Esophagus (tissue), 2 donors: ENCODE measurements around the gene C6orf15. TPM values are rescaled to one million over a fixed set of nuclear protein-coding genes. Genes with fewer than 3 reads are reported as not detected.

Experiments used
- H3K27ac ChIP-seq, 2 donors: one replicate each; pipeline ENCODE4 v1.5.1; 2013; ENCODE audit warnings: low read depth in 2 of 2, mild to moderate bottlenecking in 2 of 2, inconsistent platforms in 1 of 2, low read length in 1 of 2, moderate library complexity in 1 of 2
- H3K27me3 ChIP-seq, 2 donors: one replicate each; pipeline ENCODE4 v1.6.1; 2013; ENCODE audit warnings: low read length in 2 of 2, control low read depth in 1 of 2, mild to moderate bottlenecking in 1 of 2; ENCODE audit not compliant: insufficient read depth in 2 of 2, control insufficient read depth in 1 of 2
- H3K36me3 ChIP-seq, 2 donors: one replicate each; pipeline ENCODE4 v1.6.1; 2013; ENCODE audit warnings: low read length in 1 of 2; ENCODE audit not compliant: control insufficient read depth in 2 of 2, insufficient read depth in 2 of 2
- H3K4me1 ChIP-seq, 2 donors: one replicate each; pipeline ENCODE4 v1.6.1; 2013; ENCODE audit warnings: low read length in 1 of 2; ENCODE audit not compliant: control insufficient read depth in 2 of 2, insufficient read depth in 2 of 2
- H3K4me3 ChIP-seq, 2 donors: one replicate each; pipeline ENCODE4 v1.5.1; 2013; ENCODE audit warnings: low read length in 2 of 2, mild to moderate bottlenecking in 2 of 2, low read depth in 1 of 2, moderate library complexity in 1 of 2
- H3K9me3 ChIP-seq, 2 donors: one replicate each; pipeline ENCODE4 v1.6.1; 2013; ENCODE audit warnings: mild to moderate bottlenecking in 2 of 2, low read depth in 1 of 2, low read length in 1 of 2, moderate library complexity in 1 of 2; ENCODE audit not compliant: control insufficient read depth in 2 of 2, insufficient read depth in 1 of 2
- WGBS, 2 donors: extraction: QIAGEN DNeasy Blood & Tissue Kit; methylation state at CpG; one replicate each; pipeline ENCODE4 v1.1.7; 2013; 5-methylcytosine and 5-hydroxymethylcytosine counted together
- polyA plus RNA-seq, 2 donors: library from polyadenylated mRNA; stranded (reverse); fragments of 200-250 nt; gene quantifications; one replicate each; pipeline ENCODE4 v1.2.3, GENCODE V29; 2013
- donor health status: healthy with polysubstance abuse.
- donor health status: Bipolar disorder and iron deficiency.

C6orf15 gene
- polyA plus RNA-seq, 2 donors, result 0.08 TPM; not detected in 1

GRCh38 chr6:31063906-31064435 is 48.4 kb downstream of the C6orf15 start:
- no peak overlapping the region for H3K4me3 ChIP-seq
- 61 to 68% methylated on average over 7 of the region's 7 CpGs for WGBS, 2 donors
- no peaks in the 10 kb centered on the region for H3K4me1 ChIP-seq
- H3K9me3 ChIP-seq, result no peaks in the 10 kb centered on the region
- no peak overlapping the region for H3K27ac ChIP-seq
- no peaks in the 10 kb centered on the region for H3K27me3 ChIP-seq
- no peaks in the 10 kb centered on the region for H3K36me3 ChIP-seq

Other genes with a start within 250 kb of the C6orf15 start
- 100 to 1,000 TPM; 102 to 136 TPM for gene DDR1, start 228.1 kb downstream of the C6orf15 start, polyA plus RNA-seq
- 10 to 100 TPM; 20.6 to 32.0 TPM for gene GTF2H4, start 204.4 kb downstream of the C6orf15 start, polyA plus RNA-seq
- gene VARS2, start 198.3 kb downstream of the C6orf15 start, polyA plus RNA-seq, result 10 to 100 TPM; 30.0 to 81.5 TPM
- gene SFTA2, start 180.4 kb downstream of the C6orf15 start, polyA plus RNA-seq, result 100 to 1,000 TPM; 130 to 421 TPM
- 10 to 100 TPM in 1 of 2 donors, 1 to 10 TPM in 1; 5.2 to 17.8 TPM for gene MUCL3, start 171.6 kb downstream of the C6orf15 start, polyA plus RNA-seq
- gene MUC21, start 128.9 kb downstream of the C6orf15 start, polyA plus RNA-seq, result 1,000 to 10,000 TPM in 1 of 2 donors, 100 to 1,000 TPM in 1; 912 to 1,484 TPM
- 1 to 10 TPM; 2.4 to 5.8 TPM for gene MUC22, start 102.1 kb downstream of the C6orf15 start, polyA plus RNA-seq
- 1 to 10 TPM in 1 of 2 donors, under 1 TPM in 1; 1.00 to 4.3 TPM for gene PSORS1C1, start 2.2 kb upstream of the C6orf15 start, polyA plus RNA-seq
- under 1 TPM; 0.02 to 0.20 TPM for gene CDSN, start 7.9 kb upstream of the C6orf15 start, polyA plus RNA-seq
- gene PSORS1C2, start 26.5 kb upstream of the C6orf15 start, polyA plus RNA-seq, result under 1 TPM; 0.22 to 0.81 TPM
- gene CCHCR1, start 45.2 kb upstream of the C6orf15 start, polyA plus RNA-seq, result 10 to 100 TPM; 10.5 to 15.4 TPM
- 10 to 100 TPM; 10.3 to 11.0 TPM for gene TCF19, start 46.0 kb upstream of the C6orf15 start, polyA plus RNA-seq
- gene POU5F1, start 58.1 kb upstream of the C6orf15 start, polyA plus RNA-seq, result under 1 TPM; 0.55 to 0.59 TPM
- gene HLA-C, start 159.5 kb upstream of the C6orf15 start, polyA plus RNA-seq, result 100 to 1,000 TPM; 104 to 121 TPM
- gene HLA-B, start 244.6 kb upstream of the C6orf15 start, polyA plus RNA-seq, result 100 to 1,000 TPM; 168 to 351 TPM